Fibroblast of the aortic adventitia (primary cell): ENCODE measurements around the gene RASSF3. TPM values are rescaled to one million over a fixed set of nuclear protein-coding genes. Genes with fewer than 3 reads are reported as not detected.

Source experiments
- DNase-seq: peaks from one replicate; pipeline ENCODE4 v3.0.0-alpha.2; 2010; ENCODE audit warnings: low read depth
- H3K4me3 ChIP-seq: 2 replicates; pipeline ENCODE4 v1.5.1; 2011; ENCODE audit warnings: low read depth, mild to moderate bottlenecking, control low read depth, low read length, moderate library complexity
- CTCF ChIP-seq: IDR thresholded peaks from 2 replicates; pipeline ENCODE4 v1.5.1; 2011; ENCODE audit warnings: mild to moderate bottlenecking, low read length, control low read depth, inconsistent platforms; ENCODE audit not compliant: insufficient read depth
- total RNA-seq: library from RNA; depleted of rRNA; stranded (reverse); fragments of >200 nt; gene quantifications from 2 replicates; pipeline ENCODE4 v1.2.3, GENCODE V29; 2012; ENCODE audit warnings: low replicate concordance

RASSF3 gene
- total RNA-seq, 1 donor: 13.6 TPM

- no peak for DNase-seq
- H3K4me3 ChIP-seq: no peak overlapping the region
- TF ChIP-seq CTCF: no peak
These were observed 40.2 kb upstream of the RASSF3 start for GRCh38 chr12:64569923-64570691.

GRCh38 chr12:64571411-64571810 is 38.9 kb upstream of the RASSF3 start:
- H3K4me3 ChIP-seq: no peak overlapping the region
- no peak for TF ChIP-seq CTCF
- no peak for DNase-seq

GRCh38 chr12:64572241-64572640 is 38.1 kb upstream of the RASSF3 start:
- TF ChIP-seq CTCF: no peak
- no peak for DNase-seq
- H3K4me3 ChIP-seq: no peak overlapping the region

GRCh38 chr12:64574837-64575236 is 35.5 kb upstream of the RASSF3 start:
- no peak overlapping the region for H3K4me3 ChIP-seq
- TF ChIP-seq CTCF: no peak
- no peak for DNase-seq

DNA sequence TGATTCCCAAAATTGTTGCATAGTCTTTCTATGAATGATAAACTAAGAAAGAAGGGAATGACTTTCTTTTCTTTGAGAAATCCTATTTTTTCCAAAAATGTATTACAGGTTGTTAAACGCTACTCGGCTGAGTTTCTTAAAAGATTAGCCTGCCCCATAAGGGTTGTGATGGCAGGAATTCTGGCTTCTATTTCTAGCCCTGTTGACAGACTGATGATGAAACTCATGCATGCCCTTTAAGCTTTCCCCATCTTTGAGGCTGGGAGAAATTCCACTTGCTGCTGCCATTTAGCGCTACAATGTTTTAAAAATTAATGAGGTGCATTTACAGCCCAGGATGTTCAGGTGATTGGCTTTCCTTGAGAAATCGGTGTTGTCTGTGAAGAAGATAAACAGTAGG is 33.2 kb upstream of the RASSF3 start:
- no peak for DNase-seq
- TF ChIP-seq CTCF: no peak
- H3K4me3 ChIP-seq: no peak overlapping the region

DNA sequence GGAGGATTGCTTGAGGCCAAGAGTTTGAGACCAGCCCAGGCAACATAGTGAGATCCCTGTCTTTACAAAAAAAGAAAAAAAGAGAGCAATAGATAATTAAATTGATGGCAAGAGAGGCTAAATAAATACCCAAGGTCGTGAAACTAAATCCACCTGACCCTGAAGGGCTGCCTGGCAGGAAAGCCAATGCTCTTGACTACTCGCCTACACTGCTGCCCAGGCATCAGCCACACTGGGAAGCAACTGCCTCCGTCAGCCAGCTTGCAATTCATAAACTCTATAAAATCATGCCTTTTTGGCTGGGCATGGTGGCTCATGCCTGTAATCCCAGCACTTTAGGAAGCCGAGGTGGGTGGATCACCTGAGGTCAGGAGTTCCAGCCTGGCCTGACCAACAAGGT is 31.7 kb upstream of the RASSF3 start:
- no peak for TF ChIP-seq CTCF
- no peak for DNase-seq

GRCh38 chr12:64580681-64581080 is 29.6 kb upstream of the RASSF3 start:
- H3K4me3 ChIP-seq: no peak overlapping the region
- no peak for DNase-seq
- no peak for TF ChIP-seq CTCF

More for the DNA sequence above, 31.7 kb upstream of the RASSF3 start:
- H3K4me3 ChIP-seq: no peak overlapping the region
